Adrenal gland (tissue), 5 donors: ENCODE results near the gene INO80C.

Experiments
- POLR2A ChIP-seq, 2 donors: fragments of 450-650 bp; IDR thresholded peaks; one replicate each; pipeline ENCODE4 v1.6.1; 2017; ENCODE audit warnings: antibody characterized with exemption in 2 of 2, mild to moderate bottlenecking in 2 of 2, moderate library complexity in 1 of 2
- TF ChIP-seq, protein P1 (sequence below), 6 experiments: fragments of 450-650 bp in 4 of 6; fragments of 200-600 bp in 2 of 6; sonication (generic) in 1 of 6; IDR thresholded peaks; 1 replicate in 5 of 6; 2 replicates in 1 of 6; pipeline versions ENCODE4 v1.5.1 to v1.8.0; 2016 to 2021; ENCODE audit warnings: antibody characterized with exemption in 6 of 6, mild to moderate bottlenecking in 2 of 6, moderate library complexity in 1 of 6
- donor health status: DM: no; HTN: no; CAD: no.

DNA sequence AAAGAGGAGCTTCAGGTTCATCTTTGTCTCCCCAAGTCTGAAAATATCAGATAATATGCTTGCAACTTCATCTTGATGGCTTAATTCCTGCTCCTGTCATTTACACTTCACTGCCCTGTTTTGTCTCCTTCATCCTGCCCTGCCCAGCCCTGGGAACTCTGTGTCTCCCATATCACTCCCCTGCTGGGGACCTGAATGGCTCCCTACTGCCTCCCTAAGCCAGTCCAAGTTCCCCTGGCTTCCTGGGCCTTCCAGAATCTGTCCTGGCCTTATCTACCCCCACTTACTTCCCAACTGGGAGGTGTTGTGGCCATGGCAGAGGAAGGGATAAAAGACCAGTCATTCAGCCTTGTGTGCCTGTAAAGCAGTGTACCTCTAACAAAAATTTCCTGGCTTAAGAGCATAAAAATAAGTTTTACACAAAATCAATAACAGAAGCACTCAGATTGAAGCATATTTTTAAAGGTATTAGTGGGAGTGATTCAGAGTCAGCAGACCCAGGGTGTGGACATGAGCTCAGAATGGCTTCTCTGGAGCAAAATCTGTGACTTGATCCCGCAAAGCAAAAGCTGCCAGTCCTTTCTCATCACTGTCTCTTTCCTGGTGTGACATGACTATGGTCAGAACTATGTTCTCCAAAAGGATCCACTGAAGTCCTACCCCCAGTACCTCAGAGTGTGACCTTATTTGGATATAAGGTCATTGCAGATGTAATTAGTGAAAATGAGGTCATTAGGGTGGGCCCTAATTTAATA lies 59.1 kb downstream of the INO80C start:
- TF ChIP-seq, protein P1, sequence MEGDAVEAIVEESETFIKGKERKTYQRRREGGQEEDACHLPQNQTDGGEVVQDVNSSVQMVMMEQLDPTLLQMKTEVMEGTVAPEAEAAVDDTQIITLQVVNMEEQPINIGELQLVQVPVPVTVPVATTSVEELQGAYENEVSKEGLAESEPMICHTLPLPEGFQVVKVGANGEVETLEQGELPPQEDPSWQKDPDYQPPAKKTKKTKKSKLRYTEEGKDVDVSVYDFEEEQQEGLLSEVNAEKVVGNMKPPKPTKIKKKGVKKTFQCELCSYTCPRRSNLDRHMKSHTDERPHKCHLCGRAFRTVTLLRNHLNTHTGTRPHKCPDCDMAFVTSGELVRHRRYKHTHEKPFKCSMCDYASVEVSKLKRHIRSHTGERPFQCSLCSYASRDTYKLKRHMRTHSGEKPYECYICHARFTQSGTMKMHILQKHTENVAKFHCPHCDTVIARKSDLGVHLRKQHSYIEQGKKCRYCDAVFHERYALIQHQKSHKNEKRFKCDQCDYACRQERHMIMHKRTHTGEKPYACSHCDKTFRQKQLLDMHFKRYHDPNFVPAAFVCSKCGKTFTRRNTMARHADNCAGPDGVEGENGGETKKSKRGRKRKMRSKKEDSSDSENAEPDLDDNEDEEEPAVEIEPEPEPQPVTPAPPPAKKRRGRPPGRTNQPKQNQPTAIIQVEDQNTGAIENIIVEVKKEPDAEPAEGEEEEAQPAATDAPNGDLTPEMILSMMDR (IDR thresholded peaks at IDR 0.05), result no peak
- TF ChIP-seq POLR2A (IDR thresholded peaks at IDR 0.05), result no peak
